Brain microvascular endothelial cell (primary cell): ENCODE data around the gene HMGXB4.

Source experiments
- DNase-seq: peaks from one replicate; pipeline ENCODE4 v3.0.0-alpha.2; 2020
- H3K27ac ChIP-seq: fragments of 250-450 bp; sonication (Bioruptor Pico); 2 replicates; pipeline ENCODE4 v1.5.1; 2020; ENCODE audit warnings: mild to moderate bottlenecking, moderate library complexity
- H3K27me3 ChIP-seq: fragments of 250-450 bp; sonication (Bioruptor Pico); replicated peaks from 2 replicates; pipeline ENCODE4 v1.5.1; 2020; ENCODE audit warnings: mild to moderate bottlenecking
- H3K36me3 ChIP-seq: fragments of 250-450 bp; sonication (Bioruptor Pico); replicated peaks from 2 replicates; pipeline ENCODE4 v1.5.1; 2020; ENCODE audit warnings: mild to moderate bottlenecking
- H3K4me3 ChIP-seq: 2 replicates; pipeline ENCODE4 v1.5.1; 2011; ENCODE audit warnings: low read depth, mild to moderate bottlenecking, control low read depth, low read length, moderate library complexity
- CTCF ChIP-seq: IDR thresholded peaks from 2 replicates; pipeline ENCODE4 v1.5.1; 2011; ENCODE audit warnings: low read depth, mild to moderate bottlenecking, moderate library complexity, low read length, control low read depth, inconsistent platforms; ENCODE audit errors: missing control alignments
- in situ Hi-C: cut with HindIII; loops from 2 replicates; pipeline ENCODE4 v1.10.0; 2017; ENCODE audit warnings: low sequenced_read_pairs, low pct_ligation_motif_present

HMGXB4 gene

GRCh38 chr22:35225010-35225409 is 32.3 kb upstream of the HMGXB4 start:
- no peak overlapping the region for H3K27ac ChIP-seq
- H3K27me3 ChIP-seq: no peaks in the 10 kb centered on the region
- no peaks in the 10 kb centered on the region for H3K36me3 ChIP-seq
- in situ Hi-C loops: no loop called here
- H3K4me3 ChIP-seq: no peak overlapping the region
- no peak for DNase-seq
- TF ChIP-seq CTCF: no peak

GRCh38 chr22:35226958-35227647 is 30.2 kb upstream of the HMGXB4 start:
- no peak for TF ChIP-seq CTCF
- no peak for DNase-seq
- Histone ChIP-seq H3K27ac (no peak overlapping the region), H3K36me3 (no peaks in the 10 kb centered on the region), H3K4me3 (no peak overlapping the region), H3K27me3 (no peaks in the 10 kb centered on the region)
- in situ Hi-C loops: no loop called here

GRCh38 chr22:35229865-35230264 is 27.4 kb upstream of the HMGXB4 start:
- H3K27ac ChIP-seq: no peak overlapping the region
- H3K36me3 ChIP-seq: no peaks in the 10 kb centered on the region
- TF ChIP-seq CTCF: no peak
- in situ Hi-C loops: no loop called here
- H3K4me3 ChIP-seq: no peak overlapping the region
- H3K27me3 ChIP-seq: no peaks in the 10 kb centered on the region
- DNase-seq: no peak

GRCh38 chr22:35230417-35230816 is 26.9 kb upstream of the HMGXB4 start:
- H3K27me3 ChIP-seq: no peaks in the 10 kb centered on the region
- no peak overlapping the region for H3K4me3 ChIP-seq
- TF ChIP-seq CTCF: no peak
- H3K27ac ChIP-seq: no peak overlapping the region
- no peak for DNase-seq
- in situ Hi-C loops: no loop called here
- H3K36me3 ChIP-seq: no peaks in the 10 kb centered on the region

GRCh38 chr22:35230839-35231584 is 26.3 kb upstream of the HMGXB4 start:
- Histone ChIP-seq H3K4me3 (no peak overlapping the region), H3K36me3 (no peaks in the 10 kb centered on the region), H3K27ac (no peak overlapping the region), H3K27me3 (no peaks in the 10 kb centered on the region)
- no peak for DNase-seq
- no peak for TF ChIP-seq CTCF
- in situ Hi-C loops: no loop called here
